Astrocyte (in vitro differentiated cells and primary cell): ENCODE results near the gene LRMDA.

Source experiments
- CTCF ChIP-seq: IDR thresholded peaks from 2 replicates; pipeline ENCODE4 v1.5.1; 2011; ENCODE audit warnings: low read depth, mild to moderate bottlenecking, inconsistent platforms, low read length, moderate library complexity; ENCODE audit not compliant: insufficient read depth
- EZH2 ChIP-seq: IDR thresholded peaks from 2 replicates; pipeline ENCODE4 v1.6.1; 2012; ENCODE audit warnings: mild to moderate bottlenecking, low read length, inconsistent platforms; ENCODE audit not compliant: insufficient read depth

- TF ChIP-seq CTCF (no peak), EZH2 (no peak)
Measured at GRCh38 chr10:76398043-76398710, 966.8 kb downstream of the LRMDA start.
